Thyroid gland (tissue), 4 donors: ENCODE results near the gene SETD2.

Experiments used
- CTCF ChIP-seq, 6 experiments: fragments of 200-600 bp in 3 of 6; fragments of 450-650 bp in 3 of 6; sonication (generic) in 3 of 6; IDR thresholded peaks; one replicate each; pipeline ENCODE4 v1.5.1; 2016 to 2019; ENCODE audit warnings: antibody characterized with exemption in 6 of 6, mild to moderate bottlenecking in 2 of 6, inconsistent platforms in 1 of 6, moderate library complexity in 1 of 6
- POLR2A ChIP-seq, 2 donors: fragments of 450-650 bp; IDR thresholded peaks; one replicate each; pipeline ENCODE4 v1.6.1; 2017; ENCODE audit warnings: antibody characterized with exemption in 2 of 2, mild to moderate bottlenecking in 2 of 2, moderate library complexity in 1 of 2

GRCh38 chr3:46971151-46971550, 192.8 kb downstream of the SETD2 start:
- TF ChIP-seq POLR2A (IDR thresholded peaks at IDR 0.05) (no peak), CTCF (IDR thresholded peaks at IDR 0.05) (no peak)
